ENCODE results near the gene DLG4. TPM values are rescaled to one million over a fixed set of nuclear protein-coding genes. Genes with fewer than 3 reads are reported as not detected.
A peak's percentile ranks its signal among the peaks of the same experiment; 100 is the strongest.
"Not testable (repeated sequence)": the region's sequence is repeated elsewhere in the genome, so short reads cannot be mapped to it uniquely, and the experiment has no call there.

DLG4 gene
- total RNA-seq, 2 experiments from 2014 or later = 7.9 to 8.4 TPM

DNA sequence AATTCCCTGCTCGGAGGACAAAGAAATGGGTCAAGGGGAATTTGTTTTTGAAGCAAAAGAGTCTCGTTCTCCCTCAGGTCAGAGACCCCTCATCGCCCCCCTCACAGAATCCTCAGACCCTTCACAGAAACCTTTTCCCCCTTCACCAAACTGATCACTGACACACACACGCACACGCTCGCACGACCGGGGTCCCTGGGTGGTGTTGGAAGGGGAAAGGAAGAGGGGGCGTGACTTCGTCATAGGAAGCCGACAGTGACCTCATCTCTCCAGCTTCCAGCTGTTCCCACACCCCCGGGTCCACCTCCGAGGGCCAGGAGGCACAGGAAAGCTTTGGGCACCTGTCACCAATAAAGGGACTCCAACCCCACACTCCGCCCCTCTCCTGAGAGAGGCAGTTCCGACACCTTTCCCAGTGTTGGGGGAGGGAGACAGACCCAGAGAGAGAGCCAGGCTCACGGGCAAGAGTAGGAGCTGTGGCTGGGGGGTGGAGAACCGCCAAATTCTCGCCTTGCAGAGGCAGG is 41.6 kb downstream of the DLG4 start:
- H3K27me3 Mint-ChIP-seq = peaks cover 12% of the 10 kb centered on the region
- CTCF ChIA-PET = interaction anchor here (0.7 to 2.6 kb wide), 24 partner anchors 8 to 163 kb away, joined by 3 to 22 read pairs (median 6); partner anchors contain the start of genes ACADVL, DLG4 and SLC16A11
- H3K4me3 Mint-ChIP-seq = peak overlapping the region; percentile 58
- POLR2A ChIA-PET = no interaction called here
- H3K4me1 Mint-ChIP-seq (ENCODE audit: low read depth) = peaks cover 11% of the 10 kb centered on the region
- no peaks in the 10 kb centered on the region for H3K36me3 Mint-ChIP-seq
- H3K9me3 Mint-ChIP-seq = no peaks in the 10 kb centered on the region
- intact Hi-C loops (cut with micrococcal nuclease) = loop anchor here (1.0 kb wide), 2 partner anchors 42 to 132 kb away; no protein-coding TSS in a partner anchor
- peak; percentile 29 for DNase-seq
- no peak overlapping the region for H3K27ac Mint-ChIP-seq

DNA sequence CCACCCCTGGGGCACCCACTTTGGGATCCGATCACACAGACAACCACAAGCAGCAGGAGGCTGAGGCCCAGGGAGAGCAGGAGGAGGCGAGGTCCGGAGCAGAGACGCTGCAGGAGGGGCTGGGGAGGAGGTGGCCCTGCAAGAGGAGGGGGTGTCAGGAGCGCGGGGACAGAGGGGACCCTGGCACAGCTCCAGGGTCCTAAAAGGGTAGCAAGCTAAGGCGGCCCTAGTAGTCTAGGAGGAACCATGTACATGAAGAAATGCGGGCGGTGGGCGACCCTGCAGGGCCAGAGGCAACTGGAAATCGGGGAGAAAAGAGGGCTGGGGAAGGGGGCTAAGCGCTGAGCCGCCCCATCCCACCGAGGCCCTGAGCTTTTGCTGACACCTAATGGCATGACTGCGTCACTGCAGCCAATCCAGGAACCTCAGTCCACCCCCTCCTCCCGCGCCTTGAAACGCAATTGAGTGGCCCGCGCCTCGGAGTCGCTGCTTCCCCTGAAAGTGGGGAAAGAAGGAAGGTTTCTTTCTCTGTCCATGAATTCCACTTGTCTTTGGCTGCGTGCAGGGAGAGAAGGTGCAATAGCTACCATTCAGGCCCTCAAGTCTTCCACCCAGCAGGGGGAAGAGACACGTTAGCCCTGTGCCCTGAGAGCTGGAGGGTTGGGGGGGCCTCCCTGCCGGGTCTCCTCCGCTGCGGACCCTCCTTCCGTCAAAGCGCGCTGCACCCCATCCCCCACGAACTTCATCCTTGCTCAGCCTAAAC is 42.3 kb downstream of the DLG4 start:
- POLR2A ChIA-PET = interaction anchor here (0.9 kb wide), 1 partner anchor 132 kb away, joined by 3 read pairs; no protein-coding TSS in a partner anchor
- CTCF ChIA-PET = interaction anchor here (0.8 to 2.6 kb wide), 26 partner anchors 8 to 162 kb away, joined by 3 to 22 read pairs (median 5); partner anchors contain the start of genes ACADVL, DLG4, SLC16A11 and SLC16A13
- H3K27me3 Mint-ChIP-seq = peaks cover 12% of the 10 kb centered on the region
- H3K27ac Mint-ChIP-seq = no peak overlapping the region
- no peaks in the 10 kb centered on the region for H3K36me3 Mint-ChIP-seq
- intact Hi-C loops (cut with micrococcal nuclease) = loop anchor here (1.0 kb wide), 2 partner anchors 41 to 131 kb away; no protein-coding TSS in a partner anchor
- DNase-seq = peak; percentile 76
- no peaks in the 10 kb centered on the region for H3K9me3 Mint-ChIP-seq
- peak overlapping the region; percentile 58 for H3K4me3 Mint-ChIP-seq
- peaks cover 11% of the 10 kb centered on the region for H3K4me1 Mint-ChIP-seq (ENCODE audit: low read depth)

DNA sequence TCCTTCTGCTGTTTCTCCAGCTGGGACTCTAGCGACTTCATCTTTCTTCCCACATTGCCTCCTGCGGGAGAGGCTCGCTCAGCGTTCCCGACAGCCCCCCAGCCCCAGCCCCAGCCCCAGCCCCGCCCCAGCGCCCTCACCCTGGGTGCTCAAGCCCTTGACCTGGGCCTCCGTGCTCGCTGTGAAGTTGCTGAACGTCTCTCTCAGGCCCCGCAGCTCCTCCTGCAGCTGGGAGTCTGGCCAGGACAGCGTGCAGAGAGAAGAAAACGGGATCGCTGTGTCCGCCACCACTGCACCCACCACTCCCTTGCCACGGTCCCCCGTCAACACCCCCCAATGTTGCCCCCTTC is 42.8 kb downstream of the DLG4 start:
- intact Hi-C loops (cut with micrococcal nuclease) = loop anchor here (1.0 kb wide), 2 partner anchors 41 to 131 kb away; no protein-coding TSS in a partner anchor
- Mint-ChIP-seq H3K27me3 (peaks cover 12% of the 10 kb centered on the region), H3K9me3 (no peaks in the 10 kb centered on the region), H3K27ac (no peak overlapping the region), H3K36me3 (no peaks in the 10 kb centered on the region), H3K4me1 (ENCODE audit: low read depth) (peaks cover 11% of the 10 kb centered on the region), H3K4me3 (no peak overlapping the region)
- POLR2A ChIA-PET = interaction anchor here (0.9 kb wide), 1 partner anchor 131 kb away, joined by 3 read pairs; no protein-coding TSS in a partner anchor
- DNase-seq = no peak
- CTCF ChIA-PET = interaction anchor here (0.8 to 2.6 kb wide), 24 partner anchors 9 to 162 kb away, joined by 4 to 22 read pairs (median 6); partner anchors contain the start of genes ACADVL, DLG4, SLC16A11 and SLC16A13

DNA sequence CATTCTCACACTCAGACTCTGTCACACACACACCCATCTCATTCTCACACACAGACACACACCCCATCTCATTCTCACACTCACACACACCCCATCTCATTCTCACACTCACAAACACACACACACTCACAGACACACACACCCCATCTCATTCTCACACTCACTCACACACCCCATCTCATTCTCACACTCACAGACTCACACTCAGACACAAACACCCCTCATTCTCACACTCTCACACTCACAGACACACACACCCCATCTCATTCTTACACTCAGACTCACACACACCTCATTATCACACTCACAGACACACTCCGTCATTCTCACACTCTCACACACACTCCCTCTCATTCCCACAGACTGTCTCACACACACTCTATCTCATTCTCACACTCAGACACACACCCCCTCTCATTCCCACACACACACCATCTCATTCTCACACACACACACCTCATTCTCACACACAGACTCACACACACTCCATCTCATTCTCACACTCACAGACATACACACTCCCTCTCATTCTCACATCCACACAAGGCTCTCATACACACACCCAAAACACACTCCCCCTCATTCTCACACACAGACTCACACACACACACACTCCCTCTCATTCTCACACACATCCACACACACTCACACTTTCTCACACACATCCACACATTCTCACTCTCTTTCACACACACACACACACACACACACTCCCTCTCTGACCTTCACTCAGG is 43.4 kb downstream of the DLG4 start:
- intact Hi-C loops (cut with micrococcal nuclease) = no loop called here
- ChIA-PET CTCF (interaction anchor here (1.3 to 2.6 kb wide), 10 partner anchors 9 to 155 kb away, joined by 4 to 22 read pairs (median 7); partner anchors contain the start of gene SLC16A11), POLR2A (no interaction called here)
- no peaks in the 10 kb centered on the region for H3K9me3 Mint-ChIP-seq
- H3K27ac Mint-ChIP-seq = no peak overlapping the region
- H3K27me3 Mint-ChIP-seq = peaks cover 12% of the 10 kb centered on the region
- no peak for DNase-seq
- no peak overlapping the region for H3K4me3 Mint-ChIP-seq
- peaks cover 11% of the 10 kb centered on the region for H3K4me1 Mint-ChIP-seq (ENCODE audit: low read depth)
- no peaks in the 10 kb centered on the region for H3K36me3 Mint-ChIP-seq

DNA sequence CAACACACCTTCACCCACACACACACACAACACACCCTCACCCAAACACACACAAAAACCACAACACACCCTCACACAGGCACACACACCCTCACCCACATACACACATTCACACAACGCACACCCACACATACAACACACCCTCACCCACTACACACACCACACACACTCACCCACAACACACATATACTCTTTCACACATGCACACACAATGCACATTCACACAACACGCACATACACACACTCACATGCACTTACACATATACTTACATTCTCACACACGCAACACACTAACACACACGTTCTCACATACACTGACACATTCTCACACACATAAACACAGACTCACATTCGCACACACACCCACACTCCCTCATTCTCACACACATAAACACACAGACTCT is 44.3 kb downstream of the DLG4 start:
- ChIA-PET CTCF (no interaction called here), POLR2A (no interaction called here)
- Mint-ChIP-seq H3K27ac (no peak overlapping the region), H3K4me1 (ENCODE audit: low read depth) (peaks cover 11% of the 10 kb centered on the region), H3K4me3 (no peak overlapping the region), H3K36me3 (no peaks in the 10 kb centered on the region), H3K27me3 (peaks cover 12% of the 10 kb centered on the region), H3K9me3 (no peaks in the 10 kb centered on the region)
- intact Hi-C loops (cut with micrococcal nuclease) = no loop called here
- DNase-seq = no peak

DNA sequence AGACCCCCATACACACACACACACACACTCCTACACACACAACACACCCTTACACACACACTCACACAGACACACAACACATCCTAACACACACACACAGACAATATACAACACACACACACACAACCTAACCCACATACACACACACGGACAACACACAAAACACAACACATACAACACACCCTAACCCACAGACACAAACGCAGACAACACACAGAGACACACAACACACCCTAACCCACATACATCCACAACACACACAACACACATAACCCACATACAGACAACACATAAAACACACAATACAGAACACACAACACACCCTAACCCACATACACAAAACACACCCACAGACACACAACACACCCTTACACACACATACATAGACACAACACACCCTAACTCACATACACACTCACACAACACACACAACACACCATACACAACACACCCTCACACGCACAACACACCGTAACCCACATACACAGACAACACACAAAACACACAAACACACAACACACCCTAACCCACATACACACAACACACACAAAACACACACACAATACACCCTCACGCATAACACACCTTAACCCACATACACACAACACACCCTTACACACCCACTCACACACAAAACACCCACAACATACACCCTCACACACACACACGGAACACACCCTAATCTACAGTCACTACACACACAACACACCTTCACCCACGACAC is 44.9 kb downstream of the DLG4 start:
- H3K27ac Mint-ChIP-seq = no peak overlapping the region
- H3K9me3 Mint-ChIP-seq = no peaks in the 10 kb centered on the region
- DNase-seq = no peak
- intact Hi-C loops (cut with micrococcal nuclease) = no loop called here
- peaks cover 12% of the 10 kb centered on the region for H3K27me3 Mint-ChIP-seq
- H3K36me3 Mint-ChIP-seq = no peaks in the 10 kb centered on the region
- no peak overlapping the region for H3K4me3 Mint-ChIP-seq
- ChIA-PET CTCF (interaction anchor here (1.2 to 1.7 kb wide), 2 partner anchors 41 to 129 kb away, joined by 4 to 6 read pairs; no protein-coding TSS in a partner anchor), POLR2A (no interaction called here)
- H3K4me1 Mint-ChIP-seq (ENCODE audit: low read depth) = peaks cover 11% of the 10 kb centered on the region

DNA sequence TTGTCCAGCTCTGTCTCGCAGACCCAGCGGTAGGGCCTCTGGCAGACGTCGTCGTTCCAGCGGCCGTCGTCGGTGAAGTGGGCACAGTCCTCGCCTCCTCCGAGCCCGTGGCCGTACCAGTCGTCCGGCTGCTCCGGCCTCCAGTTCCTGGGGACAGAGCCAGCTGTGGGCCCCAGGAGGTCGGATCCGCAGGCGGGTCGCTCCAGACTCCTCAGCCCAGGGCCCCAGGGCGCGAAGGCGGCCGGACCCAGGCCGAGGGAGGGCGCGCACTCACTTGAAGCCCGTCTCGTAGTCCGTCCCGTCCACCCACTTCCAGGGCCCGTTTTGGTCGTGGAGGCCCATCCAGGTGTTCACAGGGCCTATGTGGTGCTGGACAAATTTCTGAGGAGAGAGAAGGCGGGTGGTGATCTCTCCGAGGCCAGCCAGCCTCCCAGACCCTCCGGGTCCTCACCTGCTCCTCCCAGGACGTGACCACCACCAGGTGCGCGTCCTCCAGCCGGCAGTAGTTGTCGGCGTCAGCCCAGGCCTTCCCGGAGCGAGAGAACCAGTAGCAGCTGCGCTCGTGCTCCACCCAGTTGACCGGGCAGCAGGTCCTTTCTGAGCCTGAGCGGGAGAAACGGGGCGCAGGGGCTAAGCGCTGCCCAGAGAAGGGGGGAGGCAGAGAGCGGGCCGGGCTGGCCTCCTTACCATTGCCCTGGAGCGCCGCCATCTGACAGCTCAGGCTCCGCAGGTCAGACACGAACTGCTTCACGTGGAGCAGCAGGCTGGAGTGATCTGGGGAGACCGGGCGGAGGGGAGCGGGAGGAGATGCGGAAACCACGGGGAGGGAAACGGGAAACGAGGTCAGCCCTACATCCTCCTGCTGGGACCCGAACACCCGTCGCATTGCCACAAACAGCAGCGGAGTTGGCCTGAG is 45.7 kb downstream of the DLG4 start:
- Mint-ChIP-seq H3K36me3 (peaks cover 2% of the 10 kb centered on the region), H3K27me3 (peaks cover 12% of the 10 kb centered on the region), H3K9me3 (peaks cover 6% of the 10 kb centered on the region), H3K4me3 (no peak overlapping the region), H3K4me1 (ENCODE audit: low read depth) (peaks cover 11% of the 10 kb centered on the region), H3K27ac (no peak overlapping the region)
- intact Hi-C loops (cut with micrococcal nuclease) = no loop called here
- POLR2A ChIA-PET = interaction anchor here (0.6 kb wide), 1 partner anchor 41 kb away, joined by 3 read pairs; no protein-coding TSS in a partner anchor
- CTCF ChIA-PET = interaction anchor here (1.2 to 1.7 kb wide), 2 partner anchors 40 to 128 kb away, joined by 4 to 6 read pairs; no protein-coding TSS in a partner anchor
- peak; percentile 70 for DNase-seq

DNA sequence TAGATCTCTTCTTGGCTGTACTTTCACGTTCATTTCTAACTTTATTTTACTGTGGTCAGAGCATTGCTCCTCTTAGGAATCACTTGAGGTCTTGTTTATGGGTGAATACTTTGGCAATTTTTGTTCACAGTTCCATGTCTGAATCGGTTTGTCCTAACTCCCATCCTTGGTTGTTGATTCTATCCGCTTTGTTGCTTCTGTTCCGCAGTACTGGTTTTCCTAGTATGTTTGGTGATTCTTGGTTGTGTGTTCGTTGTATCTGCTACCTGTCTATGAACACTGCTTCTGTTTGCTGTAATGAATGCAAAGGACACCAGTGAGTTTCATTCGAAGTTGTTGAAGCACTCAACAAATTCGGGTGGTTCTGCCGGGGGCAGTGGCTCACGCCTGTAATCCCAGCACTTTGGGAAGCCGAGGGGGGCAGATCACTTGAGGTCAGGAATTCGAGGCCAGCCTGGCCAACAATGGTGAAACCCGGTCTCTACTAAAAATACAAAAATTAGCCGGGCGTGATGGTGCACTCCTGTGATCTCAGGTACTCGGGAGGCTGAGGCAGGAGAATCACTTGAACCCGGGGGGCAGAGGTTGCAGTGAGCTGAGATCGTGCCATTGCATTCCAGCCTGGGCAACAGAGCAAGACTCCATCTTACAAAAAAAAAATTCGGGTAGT is 47.0 kb downstream of the DLG4 start:
- H3K4me3 Mint-ChIP-seq; H3K9me3 Mint-ChIP-seq; POLR2A ChIA-PET; DNase-seq; H3K36me3 Mint-ChIP-seq; H3K27ac Mint-ChIP-seq; intact Hi-C loops (cut with micrococcal nuclease); H3K27me3 Mint-ChIP-seq; H3K4me1 Mint-ChIP-seq (ENCODE audit: low read depth); CTCF ChIA-PET: not testable (repeated sequence)

DNA sequence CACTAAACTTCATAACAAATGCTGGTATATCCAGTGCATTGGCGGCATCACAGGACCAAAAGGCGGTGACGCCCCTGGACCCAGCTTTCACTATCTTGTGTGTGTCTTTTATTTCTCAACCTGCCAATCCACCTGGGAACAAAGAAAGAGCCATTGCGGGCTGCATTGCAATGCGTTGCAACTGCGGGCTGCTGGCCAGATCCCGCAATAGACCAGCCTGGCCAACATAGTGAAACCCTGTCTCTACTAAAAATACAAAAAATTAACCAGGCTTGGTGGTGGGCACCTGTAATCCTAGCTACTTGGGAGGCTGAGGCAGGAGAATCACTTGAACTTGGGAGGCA is 50.1 kb downstream of the DLG4 start:
- CTCF ChIA-PET = interaction anchor here (0.6 to 1.5 kb wide), 3 partner anchors 36 to 124 kb away, joined by 3 to 4 read pairs (median 3); no protein-coding TSS in a partner anchor
- not testable (repeated sequence) for H3K27ac Mint-ChIP-seq

DNA sequence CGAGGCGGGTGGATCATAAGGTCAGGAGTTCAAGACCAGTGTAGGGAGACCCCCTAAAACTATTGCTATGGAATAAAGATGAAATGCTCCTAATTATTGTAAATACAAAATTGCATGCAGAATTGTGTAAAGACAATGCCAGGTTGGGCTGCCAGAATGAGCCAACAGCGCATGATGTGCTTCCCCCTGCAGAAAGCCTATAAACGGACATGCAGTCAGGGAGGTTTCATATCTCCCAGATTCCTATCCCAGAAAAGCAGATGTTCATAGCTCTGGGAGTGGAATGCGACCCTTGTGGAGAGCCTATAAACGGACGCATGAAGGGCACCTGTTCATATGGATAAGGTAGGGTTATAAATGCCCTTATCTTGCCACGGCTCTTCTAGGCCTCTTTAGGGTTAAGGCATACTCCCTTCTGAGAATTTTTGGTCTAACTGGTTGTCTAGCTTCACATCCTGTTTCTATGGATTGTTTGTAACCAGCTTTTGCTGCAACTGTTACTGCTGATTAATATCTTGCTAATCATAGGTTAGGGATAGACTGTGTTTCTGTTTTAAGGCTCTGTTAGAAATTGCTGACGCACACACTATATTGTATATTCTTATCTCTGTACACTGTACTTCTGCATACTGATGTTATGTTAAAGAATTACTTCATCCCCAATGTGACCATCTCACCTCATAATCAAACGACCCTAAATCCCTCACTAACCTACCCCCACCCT is 50.6 kb downstream of the DLG4 start:
- H3K4me3 Mint-ChIP-seq; POLR2A ChIA-PET; H3K27ac Mint-ChIP-seq; H3K9me3 Mint-ChIP-seq; intact Hi-C loops (cut with micrococcal nuclease); DNase-seq; H3K27me3 Mint-ChIP-seq; H3K4me1 Mint-ChIP-seq (ENCODE audit: low read depth); H3K36me3 Mint-ChIP-seq: not testable (repeated sequence)
- CTCF ChIA-PET = interaction anchor here (1.5 kb wide), 1 partner anchor 36 kb away, joined by 3 read pairs; no protein-coding TSS in a partner anchor

More for the DNA sequence above, 50.1 kb downstream of the DLG4 start:
- DNase-seq; H3K4me1 Mint-ChIP-seq (ENCODE audit: low read depth); H3K27me3 Mint-ChIP-seq; H3K4me3 Mint-ChIP-seq; H3K9me3 Mint-ChIP-seq; H3K36me3 Mint-ChIP-seq; intact Hi-C loops (cut with micrococcal nuclease); POLR2A ChIA-PET: not testable (repeated sequence)

Measured in activated CD4-positive, alpha-beta memory T cell treated with anti-CD3 and anti-CD28 coated beads for 36 hours (primary cell).